ENCODE results near the gene PDE7B. TPM values are rescaled to one million over a fixed set of nuclear protein-coding genes. Genes with fewer than 3 reads are reported as not detected.

The PDE7B gene
- total RNA-seq, 1 experiment from 2014 or later: not detected

- TF ChIP-seq ZNF512 (CRISPR knock-in tag; IDR thresholded peaks at IDR 0.05; ENCODE audit: borderline replicate concordance) (no peak), ZNF396 (CRISPR knock-in tag; IDR thresholded peaks at IDR 0.05; ENCODE audit: borderline replicate concordance) (no peak), ZNF671 (CRISPR knock-in tag; IDR thresholded peaks at IDR 0.05) (no peak), ZNF232 (CRISPR knock-in tag; IDR thresholded peaks at IDR 0.05) (no peak), FOXP1 (CRISPR knock-in tag; IDR thresholded peaks at IDR 0.05; ENCODE audit: borderline replicate concordance) (no peak), IRF1 (CRISPR knock-in tag; IDR thresholded peaks at IDR 0.05) (no peak), IRF2 (CRISPR knock-in tag; IDR thresholded peaks at IDR 0.05; ENCODE audit: borderline replicate concordance, low read depth) (no peak), OVOL2 (CRISPR knock-in tag; IDR thresholded peaks at IDR 0.05; ENCODE audit: borderline replicate concordance) (no peak)
Measured at GRCh38 chr6:136061701-136062100, 210.2 kb downstream of the PDE7B start (continued).

DNA sequence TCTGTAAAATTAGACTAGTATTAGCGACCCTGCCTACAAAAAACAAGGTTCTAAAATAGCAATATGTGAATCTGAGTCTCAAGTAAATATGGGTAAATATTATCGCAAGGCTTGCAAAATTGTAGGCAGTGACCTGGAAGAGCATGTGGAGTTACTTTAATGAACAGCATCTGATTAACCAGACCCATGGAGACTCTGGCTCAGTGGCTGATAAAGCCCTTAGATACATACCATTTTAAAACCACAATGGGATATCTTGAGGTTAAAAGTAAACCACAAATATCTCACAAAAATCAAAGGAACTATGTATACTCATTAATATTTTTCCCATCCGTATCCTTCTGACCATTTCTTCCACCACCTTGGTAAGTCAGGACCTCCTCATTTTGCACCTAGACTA, 211.6 kb downstream of the PDE7B start:
- CTCF ChIA-PET: no interaction called here
- no peak for TF ChIP-seq ZNF281 (CRISPR knock-in tag; IDR thresholded peaks at IDR 0.05)
- TF ChIP-seq, protein P1, sequence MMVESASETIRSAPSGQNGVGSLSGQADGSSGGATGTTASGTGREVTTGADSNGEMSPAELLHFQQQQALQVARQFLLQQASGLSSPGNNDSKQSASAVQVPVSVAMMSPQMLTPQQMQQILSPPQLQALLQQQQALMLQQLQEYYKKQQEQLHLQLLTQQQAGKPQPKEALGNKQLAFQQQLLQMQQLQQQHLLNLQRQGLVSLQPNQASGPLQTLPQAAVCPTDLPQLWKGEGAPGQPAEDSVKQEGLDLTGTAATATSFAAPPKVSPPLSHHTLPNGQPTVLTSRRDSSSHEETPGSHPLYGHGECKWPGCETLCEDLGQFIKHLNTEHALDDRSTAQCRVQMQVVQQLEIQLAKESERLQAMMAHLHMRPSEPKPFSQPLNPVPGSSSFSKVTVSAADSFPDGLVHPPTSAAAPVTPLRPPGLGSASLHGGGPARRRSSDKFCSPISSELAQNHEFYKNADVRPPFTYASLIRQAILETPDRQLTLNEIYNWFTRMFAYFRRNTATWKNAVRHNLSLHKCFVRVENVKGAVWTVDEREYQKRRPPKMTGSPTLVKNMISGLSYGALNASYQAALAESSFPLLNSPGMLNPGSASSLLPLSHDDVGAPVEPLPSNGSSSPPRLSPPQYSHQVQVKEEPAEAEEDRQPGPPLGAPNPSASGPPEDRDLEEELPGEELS (CRISPR knock-in tag; IDR thresholded peaks at IDR 0.05): no peak
- TF ChIP-seq NR3C1 (CRISPR knock-in tag; conservative IDR thresholded peaks at IDR 0.05; ENCODE audit: low read depth): no peak
- no peak for TF ChIP-seq MYBL2 (CRISPR knock-in tag; IDR thresholded peaks at IDR 0.05)
- no peak for TF ChIP-seq NR2C2 (CRISPR knock-in tag; IDR thresholded peaks at IDR 0.05)
- TF ChIP-seq SMAD3 (CRISPR knock-in tag; IDR thresholded peaks at IDR 0.05; ENCODE audit: borderline replicate concordance): no peak
- no peak for TF ChIP-seq ZNF396 (CRISPR knock-in tag; IDR thresholded peaks at IDR 0.05; ENCODE audit: borderline replicate concordance)

DNA sequence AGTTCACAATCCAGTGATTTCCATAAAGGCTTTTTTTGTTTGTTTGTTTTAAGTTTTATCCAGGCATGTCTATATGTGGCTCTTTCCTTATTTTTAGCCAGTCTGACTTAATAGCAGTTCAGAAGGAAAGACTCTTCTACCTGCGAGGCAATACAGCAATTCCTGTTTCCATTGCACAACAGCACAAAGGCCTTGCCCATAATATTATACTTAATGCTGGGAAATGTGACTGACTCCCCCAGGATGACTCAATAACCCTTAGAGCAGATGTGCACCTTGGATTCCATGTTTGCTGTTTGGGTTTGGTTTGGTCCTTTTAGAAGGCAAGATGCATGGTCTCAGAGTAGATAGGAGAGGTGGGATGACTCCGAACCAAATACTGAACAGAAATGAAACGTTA, 214.5 kb downstream of the PDE7B start:
- ATAC-seq: no peak
- Mint-ChIP-seq H3K27me3 (ENCODE audit: low read depth) (no peaks in the 10 kb centered on the region), H3K4me1 (peaks cover 23% of the 10 kb centered on the region), H3K9me3 (no peaks in the 10 kb centered on the region), H3K36me3 (no peaks in the 10 kb centered on the region; the same call in 1 of the 2 replicates), H3K27ac (no peak overlapping the region), H3K4me3 (no peak overlapping the region)
- ChIA-PET POLR2A (no interaction called here), CTCF (no interaction called here)
- DNase-seq (ENCODE audit: low spot score): no peak
- no peak for TF ChIP-seq JUN (CRISPR knock-in tag; IDR thresholded peaks at IDR 0.05)
- TF ChIP-seq, protein P2, sequence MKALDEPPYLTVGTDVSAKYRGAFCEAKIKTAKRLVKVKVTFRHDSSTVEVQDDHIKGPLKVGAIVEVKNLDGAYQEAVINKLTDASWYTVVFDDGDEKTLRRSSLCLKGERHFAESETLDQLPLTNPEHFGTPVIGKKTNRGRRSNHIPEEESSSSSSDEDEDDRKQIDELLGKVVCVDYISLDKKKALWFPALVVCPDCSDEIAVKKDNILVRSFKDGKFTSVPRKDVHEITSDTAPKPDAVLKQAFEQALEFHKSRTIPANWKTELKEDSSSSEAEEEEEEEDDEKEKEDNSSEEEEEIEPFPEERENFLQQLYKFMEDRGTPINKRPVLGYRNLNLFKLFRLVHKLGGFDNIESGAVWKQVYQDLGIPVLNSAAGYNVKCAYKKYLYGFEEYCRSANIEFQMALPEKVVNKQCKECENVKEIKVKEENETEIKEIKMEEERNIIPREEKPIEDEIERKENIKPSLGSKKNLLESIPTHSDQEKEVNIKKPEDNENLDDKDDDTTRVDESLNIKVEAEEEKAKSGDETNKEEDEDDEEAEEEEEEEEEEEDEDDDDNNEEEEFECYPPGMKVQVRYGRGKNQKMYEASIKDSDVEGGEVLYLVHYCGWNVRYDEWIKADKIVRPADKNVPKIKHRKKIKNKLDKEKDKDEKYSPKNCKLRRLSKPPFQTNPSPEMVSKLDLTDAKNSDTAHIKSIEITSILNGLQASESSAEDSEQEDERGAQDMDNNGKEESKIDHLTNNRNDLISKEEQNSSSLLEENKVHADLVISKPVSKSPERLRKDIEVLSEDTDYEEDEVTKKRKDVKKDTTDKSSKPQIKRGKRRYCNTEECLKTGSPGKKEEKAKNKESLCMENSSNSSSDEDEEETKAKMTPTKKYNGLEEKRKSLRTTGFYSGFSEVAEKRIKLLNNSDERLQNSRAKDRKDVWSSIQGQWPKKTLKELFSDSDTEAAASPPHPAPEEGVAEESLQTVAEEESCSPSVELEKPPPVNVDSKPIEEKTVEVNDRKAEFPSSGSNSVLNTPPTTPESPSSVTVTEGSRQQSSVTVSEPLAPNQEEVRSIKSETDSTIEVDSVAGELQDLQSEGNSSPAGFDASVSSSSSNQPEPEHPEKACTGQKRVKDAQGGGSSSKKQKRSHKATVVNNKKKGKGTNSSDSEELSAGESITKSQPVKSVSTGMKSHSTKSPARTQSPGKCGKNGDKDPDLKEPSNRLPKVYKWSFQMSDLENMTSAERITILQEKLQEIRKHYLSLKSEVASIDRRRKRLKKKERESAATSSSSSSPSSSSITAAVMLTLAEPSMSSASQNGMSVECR (CRISPR knock-in tag; IDR thresholded peaks at IDR 0.05; ENCODE audit: borderline replicate concordance): no peak
- TF ChIP-seq MLX (CRISPR knock-in tag; IDR thresholded peaks at IDR 0.05): no peak
- no peak for TF ChIP-seq CTCF (IDR thresholded peaks at IDR 0.05)
- no peak for TF ChIP-seq SOX15 (CRISPR knock-in tag; IDR thresholded peaks at IDR 0.05)

More for the DNA sequence above, 211.6 kb downstream of the PDE7B start:
- DNase-seq (ENCODE audit: low spot score) (no peak), ATAC-seq (no peak)
- H3K27ac Mint-ChIP-seq: no peak overlapping the region
- H3K4me3 Mint-ChIP-seq: no peak overlapping the region
- POLR2A ChIA-PET: no interaction called here
- H3K27me3 Mint-ChIP-seq (ENCODE audit: low read depth): no peaks in the 10 kb centered on the region
- H3K36me3 Mint-ChIP-seq: no peaks in the 10 kb centered on the region; the same call in 1 of the 2 replicates
- H3K9me3 Mint-ChIP-seq: no peaks in the 10 kb centered on the region
- H3K4me1 Mint-ChIP-seq: peaks cover 14% of the 10 kb centered on the region

All from WTC11 (cell line).